ENCODE data around the gene TOM1. TPM values are rescaled to one million over a fixed set of nuclear protein-coding genes. Genes with fewer than 3 reads are reported as not detected.

The TOM1 gene
- total and polyA plus RNA-seq, 9 donors = 16.9 to 48.9 (median 39.1) TPM

GRCh38 chr22:35312198-35313059 lies 12.7 kb downstream of the TOM1 start:
- H3K36me3 ChIP-seq = no peaks in the 10 kb centered on the region
- DNase-seq = peak in 3 of 5 donors; percentile 7 to 31 (median 12)
- TF ChIP-seq CTCF (IDR thresholded peaks at IDR 0.05) (no peak), EP300 (IDR thresholded peaks at IDR 0.05) (no peak), POLR2A (IDR thresholded peaks at IDR 0.05) (no peak)
- H3K4me1 ChIP-seq (ENCODE audit: insufficient read depth) = peaks cover 10% of the 10 kb centered on the region
- intact Hi-C loops (cut with DNase I) = no loop called here
- WGBS, 3 donors = 88 to 90% (median 90%) methylated on average over 13 of the region's 13 CpGs
- no peaks in the 10 kb centered on the region for H3K27me3 ChIP-seq
- H3K27ac ChIP-seq = no peak overlapping the region
- H3K9me3 ChIP-seq = no peaks in the 10 kb centered on the region
- H3K4me3 ChIP-seq = no peak overlapping the region

GRCh38 chr22:35313311-35314121 lies 13.8 kb downstream of the TOM1 start:
- Histone ChIP-seq H3K4me3 (no peak overlapping the region), H3K27ac (no peak overlapping the region), H3K27me3 (no peaks in the 10 kb centered on the region), H3K9me3 (no peaks in the 10 kb centered on the region), H3K4me1 (ENCODE audit: insufficient read depth) (peaks cover 10% of the 10 kb centered on the region), H3K36me3 (no peaks in the 10 kb centered on the region)
- DNase-seq = peak in 2 of 5 donors; percentile 23 to 38
- 27 to 43% (median 32%) methylated on average over 14 of the region's 14 CpGs for WGBS, 3 donors
- intact Hi-C loops (cut with DNase I) = no loop called here
- TF ChIP-seq POLR2A (IDR thresholded peaks at IDR 0.05) = no peak
- TF ChIP-seq CTCF (IDR thresholded peaks at IDR 0.05) = no peak
- no peak for TF ChIP-seq EP300 (IDR thresholded peaks at IDR 0.05)

- DNase-seq = peak in 2 of 5 donors; percentile 13 to 28
- Histone ChIP-seq H3K4me1 (ENCODE audit: insufficient read depth) (peaks cover 10% of the 10 kb centered on the region), H3K27ac (no peak overlapping the region), H3K36me3 (no peaks in the 10 kb centered on the region), H3K4me3 (no peak overlapping the region), H3K9me3 (no peaks in the 10 kb centered on the region), H3K27me3 (no peaks in the 10 kb centered on the region)
- WGBS, 3 donors = 73 to 77% (median 76%) methylated on average over 16 of the region's 16 CpGs
- intact Hi-C loops (cut with DNase I) = no loop called here
- no peak for TF ChIP-seq CTCF (IDR thresholded peaks at IDR 0.05)
- no peak for TF ChIP-seq EP300 (IDR thresholded peaks at IDR 0.05)
- TF ChIP-seq POLR2A (IDR thresholded peaks at IDR 0.05) = no peak
Observed at GRCh38 chr22:35314161-35314942, 14.7 kb downstream of the TOM1 start.

All from ovary (tissue), 9 donors.